Activated CD8-positive, alpha-beta T cell treated with anti-CD3 and anti-CD28 coated beads, Interleukin-2, amount 10 ng/mL, durations not matched to agents 7 days and 5 days (primary cell): ENCODE results near the gene OPALIN. TPM values are rescaled to one million over a fixed set of nuclear protein-coding genes. Genes with fewer than 3 reads are reported as not detected.

Source experiments
- ATAC-seq: fragments of 150-1000 bp; cut with Tn5 transposase; one replicate; pipeline ENCODE4 v1.10.0; 2021; ENCODE audit warnings: moderate library complexity
- CTCF ChIA-PET: fragments of 350-600 bp; sonication (Branson Sonifier 250); formaldehyde crosslinking; loops from one replicate; lab custom pipeline; 2021; ENCODE audit warnings: antibody characterized with exemption; lab: Charles Lee
- POLR2A ChIA-PET: fragments of 350-600 bp; sonication (Branson Sonifier 250); formaldehyde crosslinking; loops from one replicate; lab custom pipeline; 2021; ENCODE audit warnings: antibody characterized with exemption; lab: Charles Lee
- DNase-seq: peaks from one replicate; pipeline ENCODE4 v3.0.0-alpha.2; 2020
- H3K27ac Mint-ChIP-seq: one replicate; pipeline ENCODE4 v1.8.0; 2021; ENCODE audit warnings: mild to moderate bottlenecking, mixed read lengths
- H3K27me3 Mint-ChIP-seq: one replicate; pipeline ENCODE4 v1.8.0; 2021; ENCODE audit warnings: low read depth, mixed read lengths
- H3K36me3 Mint-ChIP-seq: one replicate; pipeline ENCODE4 v1.8.0; 2021; ENCODE audit warnings: low read depth, mixed read lengths
- H3K4me1 Mint-ChIP-seq: one replicate; pipeline ENCODE4 v1.8.0; 2021; ENCODE audit warnings: low read depth, mixed read lengths
- H3K4me3 Mint-ChIP-seq: one replicate; pipeline ENCODE4 v1.8.0; 2021; ENCODE audit warnings: mild to moderate bottlenecking, mixed read lengths
- H3K9me3 Mint-ChIP-seq: one replicate; pipeline ENCODE4 v1.8.0; 2022; ENCODE audit warnings: mixed read lengths; ENCODE audit not compliant: insufficient read depth
- total RNA-seq, 2 experiments: library from RNA; stranded (reverse); gene quantifications; one replicate each; pipeline ENCODE4 v1.2.3, GENCODE V29; 2021

OPALIN gene
- total RNA-seq, 2 experiments from 2014 or later = not detected

GRCh38 chr10:96333101-96333500, 25.7 kb downstream of the OPALIN start:
- ChIA-PET CTCF (interaction anchor here (1.0 to 3.2 kb wide), 2 partner anchors 316 to 349 kb away, joined by 3 to 22 read pairs; no protein-coding TSS in a partner anchor), POLR2A (no interaction called here)
- H3K9me3 Mint-ChIP-seq = no peaks in the 10 kb centered on the region
- DNase-seq (no peak), ATAC-seq (no peak)
- H3K36me3 Mint-ChIP-seq = no peaks in the 10 kb centered on the region
- no peak overlapping the region for H3K4me3 Mint-ChIP-seq
- H3K27ac Mint-ChIP-seq = no peak overlapping the region
- peaks cover 4% of the 10 kb centered on the region for H3K27me3 Mint-ChIP-seq
- H3K4me1 Mint-ChIP-seq = peaks cover 5% of the 10 kb centered on the region

GRCh38 chr10:96327462-96327861, 31.3 kb downstream of the OPALIN start:
- no peaks in the 10 kb centered on the region for H3K36me3 Mint-ChIP-seq
- no peaks in the 10 kb centered on the region for H3K9me3 Mint-ChIP-seq
- H3K4me1 Mint-ChIP-seq = no peaks in the 10 kb centered on the region
- H3K27ac Mint-ChIP-seq = no peak overlapping the region
- POLR2A ChIA-PET = no interaction called here
- no peak for ATAC-seq
- no peak overlapping the region for H3K4me3 Mint-ChIP-seq
- CTCF ChIA-PET = interaction anchor here (0.9 to 1.2 kb wide), 3 partner anchors 12 to 24 kb away, joined by 3 to 4 read pairs (median 3); no protein-coding TSS in a partner anchor
- DNase-seq = no peak
- H3K27me3 Mint-ChIP-seq = peaks cover 12% of the 10 kb centered on the region

GRCh38 chr10:96325719-96326373, 33.0 kb downstream of the OPALIN start:
- POLR2A ChIA-PET = no interaction called here
- DNase-seq (no peak), ATAC-seq (no peak)
- no peaks in the 10 kb centered on the region for H3K4me1 Mint-ChIP-seq
- H3K4me3 Mint-ChIP-seq = no peak overlapping the region
- H3K27me3 Mint-ChIP-seq = peaks cover 12% of the 10 kb centered on the region
- CTCF ChIA-PET = interaction anchor here (0.9 kb wide), 1 partner anchor 27 kb away, joined by 4 read pairs; no protein-coding TSS in a partner anchor
- H3K27ac Mint-ChIP-seq = no peak overlapping the region
- H3K9me3 Mint-ChIP-seq = no peaks in the 10 kb centered on the region
- no peaks in the 10 kb centered on the region for H3K36me3 Mint-ChIP-seq

- DNase-seq = no peak
- Mint-ChIP-seq H3K4me3 (no peak overlapping the region), H3K9me3 (no peaks in the 10 kb centered on the region), H3K4me1 (no peaks in the 10 kb centered on the region), H3K27me3 (peaks cover 15% of the 10 kb centered on the region), H3K27ac (no peak overlapping the region), H3K36me3 (no peaks in the 10 kb centered on the region)
- CTCF ChIA-PET = interaction anchor here (1.0 to 1.3 kb wide), 2 partner anchors 10 to 95 kb away, joined by 4 to 6 read pairs; no protein-coding TSS in a partner anchor
- POLR2A ChIA-PET = no interaction called here
- no peak for ATAC-seq
These were observed 34.4 kb downstream of the OPALIN start for GRCh38 chr10:96324447-96324846.

GRCh38 chr10:96322275-96322674, 36.5 kb downstream of the OPALIN start:
- Mint-ChIP-seq H3K4me3 (no peak overlapping the region), H3K27ac (no peak overlapping the region), H3K36me3 (no peaks in the 10 kb centered on the region), H3K4me1 (no peaks in the 10 kb centered on the region), H3K27me3 (peaks cover 13% of the 10 kb centered on the region), H3K9me3 (no peaks in the 10 kb centered on the region)
- ChIA-PET POLR2A (no interaction called here), CTCF (interaction anchor here (1.1 to 1.8 kb wide), 7 partner anchors 10 to 305 kb away, joined by 3 to 5 read pairs (median 3); no protein-coding TSS in a partner anchor)
- ATAC-seq (no peak), DNase-seq (no peak)

- H3K4me3 Mint-ChIP-seq = no peak overlapping the region
- ChIA-PET CTCF (interaction anchor here (1.1 to 1.8 kb wide), 4 partner anchors 9 to 304 kb away, joined by 3 to 5 read pairs (median 3); no protein-coding TSS in a partner anchor), POLR2A (no interaction called here)
- peaks cover 11% of the 10 kb centered on the region for H3K27me3 Mint-ChIP-seq
- H3K27ac Mint-ChIP-seq = no peak overlapping the region
- DNase-seq = no peak
- no peak for ATAC-seq
- H3K36me3 Mint-ChIP-seq = no peaks in the 10 kb centered on the region
- H3K9me3 Mint-ChIP-seq = no peaks in the 10 kb centered on the region
- no peaks in the 10 kb centered on the region for H3K4me1 Mint-ChIP-seq
These were observed 37.0 kb downstream of the OPALIN start for GRCh38 chr10:96321822-96322221.

GRCh38 chr10:96319754-96320474, 38.9 kb downstream of the OPALIN start:
- Mint-ChIP-seq H3K27me3 (peaks cover 14% of the 10 kb centered on the region), H3K4me3 (no peak overlapping the region), H3K4me1 (no peaks in the 10 kb centered on the region), H3K9me3 (no peaks in the 10 kb centered on the region), H3K27ac (no peak overlapping the region), H3K36me3 (no peaks in the 10 kb centered on the region)
- CTCF ChIA-PET = interaction anchor here (0.6 to 2.1 kb wide), 3 partner anchors 19 to 90 kb away, joined by 3 to 6 read pairs (median 3); no protein-coding TSS in a partner anchor
- POLR2A ChIA-PET = no interaction called here
- ATAC-seq (no peak), DNase-seq (no peak)

- ATAC-seq (no peak), DNase-seq (no peak)
- no peak overlapping the region for H3K27ac Mint-ChIP-seq
- no peaks in the 10 kb centered on the region for H3K4me1 Mint-ChIP-seq
- H3K36me3 Mint-ChIP-seq = no peaks in the 10 kb centered on the region
- no peaks in the 10 kb centered on the region for H3K9me3 Mint-ChIP-seq
- peaks cover 11% of the 10 kb centered on the region for H3K27me3 Mint-ChIP-seq
- ChIA-PET CTCF (interaction anchor here (0.8 to 2.4 kb wide), 7 partner anchors 17 to 300 kb away, joined by 3 to 11 read pairs (median 4); no protein-coding TSS in a partner anchor), POLR2A (no interaction called here)
- H3K4me3 Mint-ChIP-seq = no peak overlapping the region
These were observed 41.6 kb downstream of the OPALIN start for GRCh38 chr10:96317067-96317833.

- CTCF ChIA-PET = interaction anchor here (1.4 kb wide), 1 partner anchor 9 kb away, joined by 5 read pairs; no protein-coding TSS in a partner anchor
- peaks cover 9% of the 10 kb centered on the region for H3K27me3 Mint-ChIP-seq
These were observed 45.5 kb downstream of the OPALIN start for GRCh38 chr10:96313344-96313743.

GRCh38 chr10:96311180-96311715, 47.6 kb downstream of the OPALIN start:
- no peak overlapping the region for H3K27ac Mint-ChIP-seq

More at GRCh38 chr10:96313344-96313743, 45.5 kb downstream of the OPALIN start:
- Mint-ChIP-seq H3K9me3 (no peaks in the 10 kb centered on the region), H3K4me3 (no peak overlapping the region), H3K27ac (no peak overlapping the region), H3K36me3 (no peaks in the 10 kb centered on the region), H3K4me1 (no peaks in the 10 kb centered on the region)
- ATAC-seq (no peak), DNase-seq (no peak)
- POLR2A ChIA-PET = no interaction called here

GRCh38 chr10:96310321-96310669, 48.5 kb downstream of the OPALIN start:
- ChIA-PET CTCF (interaction anchor here (1.3 to 4.0 kb wide), 3 partner anchors 23 to 80 kb away, joined by 3 to 17 read pairs (median 3); no protein-coding TSS in a partner anchor), POLR2A (no interaction called here)
- Mint-ChIP-seq H3K4me1 (peaks cover 2% of the 10 kb centered on the region), H3K4me3 (no peak overlapping the region), H3K36me3 (no peaks in the 10 kb centered on the region), H3K9me3 (no peaks in the 10 kb centered on the region), H3K27ac (no peak overlapping the region), H3K27me3 (peaks cover 14% of the 10 kb centered on the region)
- no peak for ATAC-seq
- DNase-seq = no peak

More at GRCh38 chr10:96311180-96311715, 47.6 kb downstream of the OPALIN start:
- DNase-seq (no peak), ATAC-seq (no peak)
- H3K27me3 Mint-ChIP-seq = peaks cover 12% of the 10 kb centered on the region
- ChIA-PET POLR2A (no interaction called here), CTCF (interaction anchor here (1.7 kb wide), 1 partner anchor 24 kb away, joined by 3 read pairs; no protein-coding TSS in a partner anchor)
- H3K4me3 Mint-ChIP-seq = no peak overlapping the region
- H3K4me1 Mint-ChIP-seq = peaks cover 2% of the 10 kb centered on the region
- no peaks in the 10 kb centered on the region for H3K9me3 Mint-ChIP-seq
- no peaks in the 10 kb centered on the region for H3K36me3 Mint-ChIP-seq
